ENCODE measurements around the gene GBE1.

- TF ChIP-seq CTCF (IDR thresholded peaks at IDR 0.05 in 2 of 3, conservative IDR thresholded peaks at IDR 0.05 in 1 of 3; ENCODE audit: control insufficient read depth in 2 of 3, extremely low read depth in 1 of 3, insufficient read depth in 1 of 3, low read depth in 3 of 3, low read length in 3 of 3) (no peak), RFX5 (IDR thresholded peaks at IDR 0.05; ENCODE audit: low read depth, low read length) (no peak), REST (IDR thresholded peaks at IDR 0.05; ENCODE audit: low read depth, low read length) (no peak), SPI1 (IDR thresholded peaks at IDR 0.05; ENCODE audit: borderline replicate concordance, insufficient read depth, low read depth, low read length) (no peak), SMC3 (IDR thresholded peaks at IDR 0.05; ENCODE audit: borderline replicate concordance, low read length) (no peak), NFXL1 (IDR thresholded peaks at IDR 0.05; ENCODE audit: borderline replicate concordance) (no peak), EZH2 (IDR thresholded peaks at IDR 0.05; ENCODE audit: borderline replicate concordance, control insufficient read depth, low read depth, low read length) (no peak), TCF12 (IDR thresholded peaks at IDR 0.05; ENCODE audit: low read depth, low read length) (no peak), NFYB (IDR thresholded peaks at IDR 0.05; ENCODE audit: insufficient read depth, low read depth, low read length) (no peak)
Measured at GRCh38 chr3:81443457-81443782, 318.0 kb downstream of the GBE1 start.
